GM21526 (cell line): ENCODE results near the gene SYT2.
"Not testable (repeated sequence)": the region's sequence is repeated elsewhere in the genome, so short reads cannot be mapped to it uniquely, and the experiment has no call there.

Source experiments
- ATAC-seq: cut with Tn5 transposase; IDR thresholded peaks from one replicate; pipeline ENCODE4 v1.9.1; 2021; ENCODE audit warnings: moderate library complexity; ENCODE audit not compliant: unreplicated experiment, low FRiP score

The SYT2 gene

DNA sequence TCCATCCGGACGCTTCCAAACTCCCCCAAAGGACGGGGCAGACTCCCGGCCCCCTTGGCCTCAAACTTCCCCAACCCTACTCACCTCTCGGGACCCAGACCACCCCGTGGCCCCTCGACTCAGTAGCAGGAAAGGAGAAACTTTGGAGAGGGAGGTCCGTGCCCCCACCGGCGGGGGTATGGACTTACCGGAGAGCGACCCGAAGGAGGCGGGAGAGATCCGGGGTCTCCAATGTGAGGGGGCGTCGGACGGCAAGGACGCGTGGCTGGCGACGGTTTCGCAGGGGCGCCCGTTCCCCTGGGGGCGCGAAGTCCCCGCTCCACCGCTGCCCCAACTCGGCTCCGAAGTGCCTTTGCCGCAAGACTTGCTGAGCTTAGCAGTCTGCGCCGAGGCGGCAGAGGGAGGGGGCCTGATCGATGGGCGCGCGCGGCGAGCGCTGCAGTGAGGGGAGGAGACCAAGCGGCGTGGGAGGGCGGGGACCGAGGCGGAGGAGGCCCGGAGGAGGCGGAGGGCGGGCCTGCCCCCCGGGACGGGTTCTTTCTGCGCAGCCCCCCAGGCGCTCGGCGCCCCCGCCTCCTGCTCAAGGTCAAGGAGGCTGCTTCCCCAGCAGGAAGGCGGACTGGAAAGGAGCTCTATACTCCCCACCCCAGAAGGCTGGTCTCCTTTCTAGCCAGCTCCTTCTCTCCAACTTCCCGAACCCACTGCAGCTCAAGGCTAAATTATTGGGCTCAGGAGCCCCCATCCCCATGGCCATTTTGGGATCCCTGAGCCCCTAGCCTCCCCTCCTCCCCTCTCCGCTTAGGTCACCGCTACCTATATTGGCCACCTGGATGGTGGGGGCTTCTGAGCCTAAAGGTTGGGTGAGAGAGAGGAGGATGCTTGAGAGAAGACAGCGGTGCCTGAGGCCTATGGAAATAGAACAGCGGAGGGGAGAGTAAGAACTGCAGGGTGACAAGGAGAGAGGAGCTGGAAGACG is at the start of gene SYT2:
Gene SYT2, minus strand, starts transcription at position 385 of the 976 bp plus-strand sequence. CDS start 104,682 bp downstream, outside the sequence.
- ATAC-seq = no peak

DNA sequence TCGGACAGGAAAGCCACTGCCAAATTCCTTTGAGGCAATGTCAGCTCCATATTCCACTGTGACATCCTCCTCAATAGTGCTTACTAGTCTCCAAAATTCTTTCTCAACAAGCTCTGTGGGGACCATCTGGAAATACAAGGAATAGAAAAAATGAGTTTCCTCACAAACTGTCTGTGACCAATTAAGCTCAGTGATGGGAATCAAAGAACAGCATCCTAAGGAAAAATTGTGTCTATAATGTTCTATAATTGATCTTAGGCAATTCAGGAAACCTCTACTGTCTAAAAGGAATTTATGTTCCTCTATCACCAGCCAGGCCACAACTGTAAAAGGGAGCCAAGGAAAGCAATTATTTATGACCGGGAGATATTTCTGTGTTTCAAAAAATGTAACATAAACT is 46.1 kb upstream of the SYT2 start:
- ATAC-seq = no peak

DNA sequence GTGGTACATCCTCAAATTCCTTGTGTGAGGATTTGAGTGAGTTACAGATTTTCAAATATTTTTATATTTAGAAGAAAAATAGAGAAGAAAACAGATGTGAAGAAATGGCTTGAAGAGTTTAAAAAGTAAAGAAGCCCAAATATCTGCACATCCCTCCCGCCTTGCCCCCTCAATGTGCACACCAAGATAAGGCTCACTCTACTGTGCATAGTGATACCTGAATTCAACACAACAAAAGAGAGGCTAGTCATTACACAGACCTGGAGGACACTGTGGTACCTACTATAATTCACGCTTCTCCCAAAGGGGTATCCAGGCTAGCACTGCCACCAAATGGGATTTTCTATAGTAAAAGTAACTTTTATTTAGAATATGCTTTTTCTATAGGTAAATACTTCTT is 44.0 kb upstream of the SYT2 start:
- no peak for ATAC-seq

DNA sequence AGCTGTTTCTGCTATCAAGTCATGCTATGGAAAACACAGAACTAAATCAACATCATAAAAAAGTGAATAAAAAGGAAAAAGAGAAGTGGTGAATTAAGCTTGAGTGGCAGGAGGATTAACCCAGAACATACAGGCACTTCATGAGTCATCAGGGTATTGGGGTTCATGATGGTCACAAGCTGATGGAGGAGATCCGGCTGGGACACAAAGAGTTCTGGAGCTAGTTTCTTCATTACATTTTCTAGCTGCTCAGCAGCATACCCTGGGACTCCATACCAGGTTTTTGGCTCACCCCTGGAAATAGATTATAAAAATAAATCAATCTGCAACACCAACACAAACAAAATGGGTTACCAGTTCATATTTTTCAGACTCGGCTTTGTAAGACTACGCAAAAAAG is 42.5 kb upstream of the SYT2 start:
- no peak for ATAC-seq

DNA sequence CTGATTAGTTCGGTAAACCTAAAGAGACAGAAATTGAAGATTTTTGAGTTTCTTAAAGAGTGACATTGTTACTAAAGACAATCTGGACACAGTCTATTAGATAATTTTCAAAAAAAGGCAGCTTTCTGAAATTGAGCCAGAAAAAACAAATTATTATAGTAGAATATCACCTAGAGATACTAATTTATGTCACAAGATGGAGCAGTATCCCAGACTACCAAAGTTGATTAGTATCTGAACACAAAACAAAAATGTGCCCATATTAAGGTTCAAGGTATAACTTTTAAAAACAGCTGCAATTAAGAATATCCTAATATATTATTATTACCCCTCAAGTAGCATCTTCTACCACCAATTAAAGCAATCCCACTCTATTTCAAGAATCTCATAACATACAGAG is 40.5 kb upstream of the SYT2 start:
- ATAC-seq = no peak

DNA sequence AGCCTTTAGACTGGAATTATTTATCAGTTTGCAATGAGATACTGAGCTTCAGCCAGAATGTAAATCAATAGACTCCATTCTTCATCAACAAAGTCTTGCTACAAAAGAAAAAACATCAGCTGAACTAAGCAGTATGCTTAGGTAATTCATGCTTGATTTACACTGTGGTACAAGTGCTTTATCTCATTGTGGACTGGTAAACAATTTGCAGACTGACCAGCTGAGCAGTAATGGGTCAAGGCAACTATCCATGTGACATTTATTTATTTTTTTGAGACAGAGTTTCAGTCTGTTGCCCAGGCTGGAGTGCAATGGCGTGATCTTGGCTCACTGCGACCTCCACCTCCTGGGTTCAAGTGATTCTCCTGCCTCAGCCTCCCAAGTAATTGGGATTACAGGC is 39.8 kb upstream of the SYT2 start:
- ATAC-seq = no peak

DNA sequence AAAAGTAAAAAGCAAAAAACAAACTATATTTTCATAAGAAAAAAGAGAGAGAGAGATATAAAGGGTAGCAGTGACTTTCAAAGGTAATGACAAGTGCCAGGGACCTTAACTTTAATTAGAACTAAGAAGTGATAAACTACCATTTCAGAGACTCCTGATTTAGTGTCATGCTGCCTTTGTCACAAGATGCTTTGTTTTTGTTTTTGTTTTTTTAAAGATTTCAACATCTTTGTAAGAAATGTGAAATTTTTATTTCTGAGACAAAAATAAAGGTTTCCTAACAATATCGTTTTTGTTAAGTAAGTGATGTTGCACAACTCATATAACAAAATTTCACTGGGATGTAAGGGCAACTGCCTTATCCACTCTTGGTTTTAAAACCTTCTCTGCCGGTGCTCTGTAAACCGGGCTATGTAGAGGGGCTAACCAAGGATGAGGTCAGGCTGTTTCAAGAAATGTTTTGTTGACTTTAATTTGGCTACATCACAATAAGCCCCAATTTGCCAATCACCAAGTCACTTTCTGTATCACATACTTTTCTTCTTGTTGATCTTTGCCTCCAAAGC is 35.2 kb upstream of the SYT2 start:
- ATAC-seq = no peak

DNA sequence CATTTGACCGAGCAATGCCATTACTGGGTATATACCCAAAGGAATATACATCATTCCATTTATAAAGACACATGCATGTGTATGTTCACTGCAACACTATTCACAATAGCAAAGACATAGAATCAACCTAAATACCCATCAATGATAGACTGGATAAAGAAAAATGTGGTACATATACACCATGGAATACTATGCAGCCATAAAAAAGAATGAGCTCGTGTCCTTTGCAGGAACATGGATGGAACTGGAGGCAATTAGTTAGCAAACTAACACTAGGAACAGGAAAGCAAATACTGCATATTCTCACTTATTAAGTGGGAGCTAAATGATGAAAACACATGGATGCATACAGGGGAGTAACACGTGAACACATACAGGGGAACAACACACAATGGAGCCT is 34.5 kb upstream of the SYT2 start:
- ATAC-seq = not testable (repeated sequence)

DNA sequence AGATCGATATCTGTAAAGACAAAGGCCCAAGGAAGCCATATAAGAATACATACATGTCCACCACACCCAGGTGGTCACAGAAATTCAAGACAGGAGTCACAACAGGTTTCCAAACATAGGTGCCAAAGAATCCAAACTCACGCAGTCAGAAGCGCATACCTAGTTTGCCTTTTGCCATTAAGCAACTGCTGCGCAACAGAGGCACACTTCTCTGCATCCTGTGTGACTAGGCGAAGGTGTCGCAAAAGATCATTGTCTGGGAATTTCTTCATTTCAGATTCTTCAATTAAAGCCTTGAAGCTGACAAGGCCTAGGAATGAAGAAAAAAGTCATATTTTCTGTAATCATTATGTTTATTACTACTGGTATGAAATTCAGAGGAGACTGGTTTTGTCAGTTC is 32.2 kb upstream of the SYT2 start:
- ATAC-seq = no peak

DNA sequence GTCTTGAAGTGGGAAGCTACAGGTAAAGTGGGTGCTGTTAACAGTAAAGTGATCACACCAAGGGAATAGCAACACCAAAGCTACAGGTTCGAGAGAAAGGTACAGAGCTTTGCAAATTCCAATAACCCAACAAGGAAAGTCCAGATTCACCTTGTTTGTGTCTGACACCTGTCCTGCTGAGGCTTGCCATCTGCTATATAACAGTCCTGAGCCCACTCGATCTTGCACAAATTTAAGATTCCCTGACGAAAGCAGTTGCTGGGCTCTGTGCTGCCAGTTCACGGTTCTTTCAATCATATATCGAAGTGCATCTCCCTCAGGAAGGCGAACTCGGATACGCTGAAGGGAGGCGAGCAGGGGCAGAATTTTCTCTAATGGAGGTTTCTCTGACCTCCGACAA is 23.0 kb upstream of the SYT2 start:
- no peak for ATAC-seq

DNA sequence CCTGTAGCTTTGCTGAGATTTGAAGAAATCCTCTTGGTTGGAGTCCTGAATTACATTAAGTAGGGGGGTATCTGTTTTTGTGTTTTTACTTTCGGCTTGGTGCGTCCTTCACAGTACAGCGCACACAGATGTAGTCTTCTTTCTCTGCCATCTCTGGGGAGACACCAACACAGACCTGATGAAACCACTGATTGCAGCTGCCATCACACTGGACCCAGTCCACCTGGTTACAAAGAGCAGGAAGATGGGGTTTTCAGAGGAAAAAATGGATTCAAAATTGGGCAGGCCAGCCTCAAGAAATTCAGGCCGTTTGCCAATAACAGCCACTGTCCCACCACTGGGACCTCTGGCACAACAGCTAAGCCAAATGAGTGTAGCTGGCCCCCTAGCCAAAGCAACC is 18.7 kb upstream of the SYT2 start:
- ATAC-seq = no peak

DNA sequence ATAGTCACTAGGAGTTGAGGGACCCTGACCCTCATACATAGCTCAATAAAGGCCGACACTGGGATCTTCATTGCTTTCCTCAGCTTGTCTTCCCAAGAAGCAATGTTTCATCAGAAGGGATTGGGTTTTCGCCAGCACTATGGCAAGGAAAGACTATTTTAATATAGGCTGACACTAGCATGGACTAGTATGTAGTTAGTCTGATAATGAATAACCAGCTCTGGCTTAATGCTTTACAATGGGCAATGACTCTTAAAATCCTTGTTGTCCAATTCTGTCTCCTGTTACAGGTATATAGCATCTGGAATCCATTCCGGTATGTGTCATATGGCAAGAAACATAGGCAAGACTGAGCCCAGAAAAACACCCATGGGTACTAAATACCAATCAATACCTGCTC is 15.3 kb upstream of the SYT2 start:
- no peak for ATAC-seq

DNA sequence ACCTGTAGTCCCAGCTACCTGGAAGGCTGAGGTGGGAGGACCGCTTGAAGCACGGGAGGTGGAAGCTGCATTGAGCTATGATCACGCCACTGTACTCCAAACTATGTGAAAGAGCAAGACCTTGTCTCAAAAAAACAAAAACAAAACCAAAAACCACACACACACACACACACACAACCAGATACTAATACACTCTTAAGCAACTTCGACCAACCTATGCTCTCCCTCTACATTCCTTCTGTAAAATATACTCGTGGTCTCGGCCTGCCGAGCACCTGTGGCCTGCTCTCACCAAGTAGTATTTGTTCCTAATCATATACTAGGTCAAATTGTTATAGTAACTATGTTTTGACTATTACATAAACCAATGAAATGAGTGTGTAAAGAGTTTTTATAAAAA is 13.5 kb upstream of the SYT2 start:
- no peak for ATAC-seq

DNA sequence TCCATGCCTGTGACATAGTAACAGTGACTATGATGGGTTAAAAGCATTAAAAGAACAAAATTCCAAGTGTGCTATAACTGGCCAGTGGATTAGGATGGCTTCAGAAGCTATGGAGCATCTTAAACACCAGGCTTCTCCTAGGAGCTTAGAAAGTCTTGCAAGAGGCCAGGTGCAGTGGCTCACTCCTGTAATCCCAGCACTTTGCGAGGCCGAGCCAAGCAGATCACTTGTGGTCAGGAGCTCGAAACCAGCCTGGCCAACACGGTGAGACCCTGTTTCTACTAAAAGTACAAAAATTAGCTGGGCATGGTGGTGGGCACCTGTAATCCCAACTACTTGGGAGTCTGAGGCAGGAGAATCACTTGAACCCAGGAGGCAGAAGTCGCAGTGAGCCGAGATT is 12.8 kb upstream of the SYT2 start:
- not testable (repeated sequence) for ATAC-seq

DNA sequence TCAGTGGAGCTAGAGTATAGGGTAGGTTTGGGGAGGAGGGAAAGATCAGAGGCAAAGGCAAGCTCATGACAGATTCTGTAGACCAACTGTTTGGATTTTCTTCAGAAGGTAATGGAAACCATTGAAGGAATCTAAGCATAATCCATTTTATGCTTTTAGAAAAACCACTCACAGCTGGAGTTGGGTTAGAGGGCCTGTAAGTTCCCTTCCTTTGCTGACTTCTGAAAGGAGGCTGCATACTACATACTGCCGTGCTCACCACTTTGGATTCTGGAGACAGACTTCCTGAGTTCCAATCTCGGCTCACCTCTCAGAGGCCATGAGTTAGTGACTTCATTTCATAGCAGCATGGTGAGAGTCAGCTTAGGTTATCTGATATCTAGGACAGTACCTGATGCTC is 6.4 kb upstream of the SYT2 start:
- no peak for ATAC-seq

DNA sequence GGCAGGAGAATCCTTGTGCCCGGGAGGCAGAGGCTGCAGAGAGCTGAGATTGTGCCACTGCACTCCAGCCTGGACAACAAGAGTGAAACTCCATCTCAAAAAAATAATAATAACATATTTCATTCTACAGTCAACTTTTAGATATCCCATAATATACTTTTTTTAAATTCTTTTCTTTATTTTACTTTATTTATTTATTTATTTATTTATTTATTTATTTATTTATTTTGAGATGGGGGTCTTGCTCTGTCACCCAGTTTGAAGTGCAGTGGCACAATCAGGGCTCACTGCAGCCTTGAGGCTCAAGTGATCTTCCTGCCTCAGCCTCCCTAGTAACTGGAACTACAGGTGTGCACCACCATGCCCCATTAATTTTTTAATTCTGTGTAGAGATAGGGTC is 3.9 kb upstream of the SYT2 start:
- ATAC-seq = not testable (repeated sequence)

DNA sequence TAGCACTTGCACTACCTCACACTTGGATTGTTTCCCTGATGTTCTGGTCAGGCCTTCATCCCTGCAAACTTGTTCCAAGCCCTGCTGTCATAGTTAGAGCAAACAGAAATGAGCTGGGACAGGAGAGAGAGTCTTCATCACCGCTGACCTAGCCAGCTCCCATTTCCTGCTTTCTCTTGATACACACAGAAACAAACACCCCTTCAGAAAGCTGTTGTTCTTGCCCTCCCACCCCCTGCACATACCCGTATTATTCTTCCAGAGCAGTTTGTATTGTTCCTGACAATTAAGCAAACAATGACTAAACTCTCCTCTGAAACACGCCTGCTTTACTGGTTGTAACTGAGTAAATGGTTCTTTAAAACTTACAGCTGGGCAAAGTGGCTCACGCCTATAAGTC is 2.9 kb upstream of the SYT2 start:
- no peak for ATAC-seq

DNA sequence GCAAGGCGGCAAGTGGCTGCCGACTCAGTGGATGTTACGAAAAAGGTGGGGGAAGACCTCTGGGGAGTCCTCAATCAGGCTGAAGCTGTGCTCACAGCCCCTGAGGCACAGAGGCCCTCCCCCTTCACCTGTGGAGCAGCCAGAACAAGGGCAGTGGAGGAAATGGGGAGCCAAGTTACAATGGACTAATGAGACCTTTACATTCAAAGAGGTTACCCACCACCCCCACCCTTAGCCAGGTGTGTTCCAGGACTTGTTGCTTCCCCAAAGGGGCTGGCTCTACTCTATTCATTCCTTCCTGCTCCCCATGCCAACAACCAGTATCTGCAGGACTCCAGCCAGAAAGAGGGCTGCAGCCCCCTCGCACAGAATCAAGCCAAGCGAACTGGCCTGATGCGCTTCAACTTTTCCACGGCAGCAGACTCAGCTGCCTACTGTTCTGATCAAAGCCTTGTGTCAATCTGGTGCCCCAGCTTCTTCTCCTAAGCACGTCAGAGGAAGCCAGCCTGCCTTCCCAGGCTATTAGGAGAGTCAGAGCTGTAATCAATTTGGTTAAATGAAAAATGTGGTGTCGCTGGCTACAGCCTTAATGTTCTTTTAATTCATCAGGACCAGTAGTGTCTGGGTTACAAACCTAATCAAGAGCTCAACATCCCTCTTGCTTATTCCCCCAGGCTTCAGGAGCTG is 1.8 kb upstream of the SYT2 start:
- no peak for ATAC-seq

DNA sequence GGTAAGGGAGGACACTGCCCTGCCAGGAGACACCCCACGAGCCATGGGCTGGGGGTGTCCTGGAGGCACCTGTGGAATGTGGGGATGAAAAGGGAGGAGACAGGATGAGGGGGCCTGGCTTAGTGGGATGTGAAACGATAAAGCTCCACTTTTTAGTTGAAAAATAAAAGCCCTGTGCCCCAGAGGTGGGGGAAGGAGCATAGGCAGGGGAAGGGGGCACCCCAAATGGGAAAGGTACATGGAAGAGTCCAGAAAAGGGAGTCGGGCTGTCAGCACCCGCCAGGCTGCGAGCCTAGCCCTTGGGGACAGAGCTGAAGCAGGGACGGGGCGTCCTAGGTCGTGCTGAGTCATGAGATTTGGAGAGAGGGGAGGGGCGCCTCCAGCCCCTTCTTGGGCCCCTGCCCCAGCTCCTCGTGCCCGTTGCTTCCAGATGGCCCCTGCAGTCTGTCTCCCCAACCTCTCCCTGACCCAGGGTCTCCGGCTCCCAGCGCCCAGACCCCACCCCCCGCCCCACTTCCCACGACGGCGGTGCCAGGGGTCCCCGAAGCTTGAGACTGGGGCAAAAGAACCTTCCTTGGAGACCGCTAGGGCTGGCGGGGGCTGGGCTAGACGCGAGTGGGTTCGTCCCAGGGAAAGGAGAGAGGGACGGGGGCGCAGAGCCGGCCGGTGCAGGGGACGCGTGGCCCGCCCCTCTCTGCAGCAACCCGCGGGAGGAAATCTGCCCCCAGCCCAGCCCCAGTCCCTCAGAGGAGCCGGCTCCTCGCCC is 795 bp downstream of the SYT2 start:
- ATAC-seq = no peak

DNA sequence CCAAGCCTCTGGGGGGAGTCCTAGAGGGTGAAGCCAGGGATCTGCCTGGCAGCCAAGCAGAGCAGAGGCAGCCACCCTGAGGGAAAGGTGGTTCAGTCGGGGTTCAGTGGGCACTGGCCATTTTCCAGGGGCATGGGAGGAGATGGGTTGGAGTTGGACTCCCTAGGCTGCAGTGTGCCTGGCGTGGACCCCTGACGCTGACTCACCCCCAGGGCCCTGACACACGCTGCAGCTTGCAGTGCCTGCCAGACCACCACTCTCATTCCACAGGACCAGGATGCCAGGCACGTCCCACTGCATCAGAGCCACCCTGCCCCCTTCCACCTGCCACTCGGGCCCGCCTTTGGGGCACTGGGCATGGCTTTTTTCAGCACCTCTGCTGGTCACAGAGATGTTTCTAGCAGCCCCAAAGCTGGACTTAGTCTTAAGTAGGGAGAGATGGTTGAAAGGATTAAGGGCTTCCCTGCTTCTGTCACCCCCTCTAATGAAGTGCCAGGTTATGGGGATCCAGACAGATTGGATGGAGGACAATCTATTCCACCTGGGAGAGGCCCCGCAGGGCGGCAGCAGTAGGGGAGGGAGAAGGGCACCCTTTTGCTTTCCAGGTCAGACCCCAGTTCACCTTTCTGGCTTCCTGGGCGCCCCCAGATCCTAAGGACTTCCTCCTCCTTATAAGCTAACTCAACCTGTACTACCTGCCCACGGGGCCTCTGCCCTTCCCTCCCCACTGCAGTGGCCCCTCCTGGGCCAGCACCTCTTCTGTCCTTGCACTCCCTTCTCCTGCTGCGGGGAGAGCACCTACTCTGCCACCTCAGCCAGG is 1.6 kb downstream of the SYT2 start:
- ATAC-seq = no peak
